T-helper 22 cell (primary cell): ENCODE data around the gene FAM187B.

Source experiments
- DNase-seq: peaks from one replicate; pipeline ENCODE4 v3.0.0-alpha.2; 2020; ENCODE audit warnings: low read depth

Gene FAM187B

DNA sequence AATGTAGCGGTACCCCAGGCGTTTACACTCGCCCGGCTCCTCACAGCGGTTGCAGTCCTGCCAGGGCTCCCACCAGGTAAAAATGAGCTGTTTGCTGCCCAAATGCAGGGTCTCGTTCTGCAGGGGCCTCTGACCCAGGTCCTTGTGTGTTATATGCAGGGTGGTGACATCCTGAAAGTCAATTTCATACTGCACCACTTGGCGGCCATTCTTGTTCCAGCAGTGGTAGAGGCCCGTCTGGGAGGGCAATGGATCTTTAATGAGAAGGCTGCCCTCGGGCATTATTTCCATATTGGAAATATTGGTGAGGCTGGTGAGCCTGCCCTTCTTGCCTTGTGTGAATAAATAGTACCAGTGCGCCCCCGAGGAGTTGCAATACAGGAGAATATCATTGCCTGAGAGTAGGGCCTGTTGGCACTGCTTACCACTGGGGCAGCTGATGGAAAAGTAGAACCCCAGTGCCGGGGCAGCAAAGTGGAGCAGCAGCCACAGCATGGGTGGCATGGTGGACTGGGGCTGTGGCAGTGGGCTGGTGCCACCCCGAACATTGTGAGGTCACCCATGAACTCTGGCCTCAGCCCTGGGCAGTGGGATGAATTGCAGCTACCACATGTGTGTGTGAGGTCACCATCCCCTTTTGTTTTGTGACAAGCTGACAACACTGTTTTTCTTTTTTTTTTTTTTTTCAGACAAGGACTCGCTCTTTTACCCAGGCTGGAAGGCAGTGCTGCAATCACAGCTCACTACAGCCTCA lies at the start of gene FAM187B:
Gene FAM187B, minus strand, starts transcription at position 563 of the 754 bp plus-strand sequence. Its CDS starts 59 bp downstream, at position 504.
- DNase-seq = no peak

DNA sequence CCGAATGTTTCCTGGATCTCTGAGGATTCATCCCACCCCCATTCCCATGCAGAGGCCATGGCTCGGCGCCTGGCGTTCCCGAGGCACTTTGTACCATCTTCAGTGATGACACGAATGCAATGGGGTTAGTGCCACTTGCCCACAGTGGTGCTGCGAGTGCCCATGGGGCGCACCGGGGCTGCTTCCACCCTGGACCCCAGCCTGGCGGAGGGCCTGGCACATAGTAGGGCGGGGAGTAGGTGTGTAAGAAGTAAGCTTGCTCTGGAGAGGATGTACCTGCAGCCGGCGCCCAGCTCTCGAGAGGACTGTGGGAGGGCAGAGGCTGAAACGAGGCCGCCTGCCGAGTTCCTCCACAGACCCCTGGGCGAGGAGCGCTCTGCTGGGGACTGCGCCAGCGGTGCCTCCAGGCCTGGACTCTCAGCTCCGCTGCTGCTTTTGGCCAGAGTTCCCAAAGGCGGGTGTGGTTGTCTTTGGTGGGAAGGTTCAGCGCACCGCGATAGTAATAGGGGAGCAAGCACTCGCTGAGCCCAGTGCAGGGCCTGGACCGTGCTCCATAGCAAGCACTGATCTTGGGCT lies 48.3 kb upstream of the FAM187B start:
- no peak for DNase-seq

DNA sequence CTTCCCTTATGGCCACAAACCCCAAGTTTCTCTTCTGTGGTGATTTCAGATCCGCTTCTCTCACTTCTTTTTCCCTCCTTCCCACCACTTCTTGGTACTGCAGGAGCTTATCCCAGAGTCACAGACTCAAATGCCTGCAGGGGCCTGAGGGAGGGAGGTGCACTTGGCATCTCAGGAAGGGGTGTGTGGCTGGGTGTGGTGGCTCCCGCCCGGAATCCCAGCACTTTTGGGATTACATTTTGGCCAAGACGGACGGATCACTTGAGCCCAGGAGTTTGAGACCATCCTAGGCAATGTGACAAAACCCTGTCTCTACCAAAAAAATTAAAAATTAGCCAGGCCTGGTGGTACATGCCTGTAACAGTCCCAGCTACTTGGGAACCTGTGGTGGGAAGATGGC lies 45.8 kb upstream of the FAM187B start:
- DNase-seq = no peak

- DNase-seq = no peak
Measured at GRCh38 chr19:35273686-35274259, 45.2 kb upstream of the FAM187B start.

GRCh38 chr19:35272954-35273649 lies 44.6 kb upstream of the FAM187B start:
- DNase-seq = no peak

DNA sequence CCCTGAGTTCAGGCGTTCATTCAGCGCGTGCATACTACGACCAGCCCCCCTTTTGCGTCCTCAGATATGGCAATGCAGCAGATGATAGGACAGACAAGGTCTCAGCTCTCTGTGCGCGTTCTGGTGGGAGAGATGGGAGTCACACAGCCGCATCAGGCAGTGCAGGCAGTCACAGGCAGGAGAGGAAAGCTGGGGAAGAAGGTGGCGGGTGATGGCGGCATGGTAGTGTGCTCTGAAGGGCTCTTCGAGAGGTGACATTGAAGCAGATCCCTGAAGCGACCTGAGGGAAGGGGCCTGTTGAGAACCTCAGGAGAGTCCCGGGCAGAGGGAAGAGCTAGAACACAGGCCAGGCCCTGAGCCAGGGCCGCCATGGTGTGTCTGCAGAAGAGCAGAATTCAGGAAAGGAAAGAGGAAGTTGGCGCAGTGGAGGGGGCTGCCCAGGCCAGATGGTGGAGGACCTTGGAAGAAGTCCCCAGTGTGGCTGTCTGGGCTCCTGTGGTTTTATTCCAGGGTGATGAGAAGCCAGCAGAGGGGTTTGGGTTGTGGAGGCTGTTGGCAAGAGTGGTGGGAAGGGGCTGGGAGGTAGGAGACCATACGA lies 43.7 kb upstream of the FAM187B start:
- DNase-seq = no peak

DNA sequence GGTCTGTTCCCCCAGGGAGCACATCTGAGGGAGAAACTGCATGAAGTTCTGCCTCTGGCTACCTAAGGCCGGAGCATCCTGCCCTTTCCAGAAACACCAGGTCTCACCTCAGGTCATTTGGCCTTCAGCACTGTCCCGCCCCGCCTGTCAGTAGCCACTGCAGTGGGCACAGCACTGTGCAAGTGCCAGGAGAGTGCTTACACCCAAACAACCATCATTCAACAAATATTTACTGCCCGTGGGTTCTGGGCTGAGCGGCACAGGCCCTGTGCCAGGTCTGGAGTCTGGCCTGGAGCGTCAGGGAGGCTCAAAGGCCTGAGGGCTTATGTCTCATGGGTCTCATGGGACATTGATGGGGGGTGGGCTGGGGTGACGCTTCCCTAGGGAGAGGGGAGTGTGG lies 43.0 kb upstream of the FAM187B start:
- no peak for DNase-seq

DNA sequence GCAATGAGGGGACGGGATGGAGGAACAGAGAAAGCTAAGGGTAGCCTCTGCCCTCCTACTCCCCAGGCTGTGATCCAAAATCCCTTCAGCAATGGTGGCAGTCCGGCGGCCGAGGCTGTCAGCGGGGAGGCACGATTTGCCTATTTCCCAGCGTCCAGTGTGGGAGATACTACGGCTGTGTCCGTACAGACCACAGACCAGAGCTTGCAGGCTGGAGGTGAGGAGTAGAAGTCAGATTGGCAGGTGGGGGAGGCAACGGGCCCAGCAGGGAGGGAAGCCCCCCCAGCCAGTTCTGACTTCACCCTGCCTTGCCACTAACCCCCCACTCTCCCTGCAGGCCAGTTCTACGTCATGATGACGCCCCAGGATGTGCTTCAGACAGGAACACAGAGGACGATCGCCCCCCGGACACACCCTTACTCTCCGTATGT lies 41.9 kb upstream of the FAM187B start:
- DNase-seq = no peak

- peak; percentile 56 for DNase-seq
Measured at GRCh38 chr19:35269438-35270117, 41.0 kb upstream of the FAM187B start.

DNA sequence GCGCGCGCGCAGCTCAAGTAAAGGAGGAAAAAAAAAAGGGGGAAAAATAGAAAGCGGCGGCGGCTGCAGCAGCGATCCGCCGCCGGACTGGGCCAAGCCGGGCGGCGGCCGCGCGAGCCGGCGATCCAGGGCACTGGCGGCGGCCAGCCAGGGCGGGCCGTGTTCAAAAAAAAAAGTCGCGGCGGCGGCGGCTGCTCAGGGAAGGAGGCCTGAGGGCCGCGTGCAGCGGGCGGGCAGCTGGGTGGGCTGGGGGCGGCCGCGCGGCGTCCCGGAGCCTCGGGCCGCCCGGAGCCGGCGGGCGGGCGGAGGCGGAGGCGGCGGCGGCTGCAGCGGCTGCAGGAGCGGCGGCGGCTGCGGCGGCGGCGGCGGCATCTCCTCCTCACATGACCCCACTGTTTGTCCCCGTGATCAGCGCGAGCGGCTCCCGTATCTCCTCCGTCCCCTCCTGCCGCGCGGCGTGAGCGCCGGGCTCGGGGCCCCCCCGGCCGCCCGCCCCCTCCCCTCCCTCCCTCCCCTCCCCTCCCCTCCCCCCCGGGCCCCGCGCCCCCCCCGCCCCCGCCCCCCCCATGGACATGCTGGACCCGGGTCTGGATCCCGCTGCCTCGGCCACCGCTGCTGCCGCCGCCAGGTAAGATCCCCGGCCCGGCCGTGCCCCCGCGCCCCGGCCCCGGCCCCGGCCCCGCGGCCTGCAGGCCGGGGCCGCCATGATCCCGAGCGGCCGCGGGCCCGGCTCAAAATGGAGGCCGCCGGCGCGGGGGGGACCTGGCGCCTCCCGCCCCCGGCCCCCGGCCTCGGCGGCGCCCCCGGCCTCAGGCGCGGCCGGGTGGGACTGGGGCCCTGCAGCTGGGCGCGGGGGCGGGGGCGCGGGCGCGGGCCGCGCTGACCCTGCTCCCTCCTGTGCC lies 40.2 kb upstream of the FAM187B start, which contains the start of gene USF2:
Gene USF2, plus strand, starts transcription at position 427 of the 902 bp plus-strand sequence. Its CDS starts 140 bp downstream, at position 567.
- peak; percentile 58 for DNase-seq

- DNase-seq = peak; percentile 55
Measured at GRCh38 chr19:35267818-35268535, 39.4 kb upstream of the FAM187B start.

- DNase-seq = peak; percentile 12
Measured at GRCh38 chr19:35267353-35267817, 38.8 kb upstream of the FAM187B start.

DNA sequence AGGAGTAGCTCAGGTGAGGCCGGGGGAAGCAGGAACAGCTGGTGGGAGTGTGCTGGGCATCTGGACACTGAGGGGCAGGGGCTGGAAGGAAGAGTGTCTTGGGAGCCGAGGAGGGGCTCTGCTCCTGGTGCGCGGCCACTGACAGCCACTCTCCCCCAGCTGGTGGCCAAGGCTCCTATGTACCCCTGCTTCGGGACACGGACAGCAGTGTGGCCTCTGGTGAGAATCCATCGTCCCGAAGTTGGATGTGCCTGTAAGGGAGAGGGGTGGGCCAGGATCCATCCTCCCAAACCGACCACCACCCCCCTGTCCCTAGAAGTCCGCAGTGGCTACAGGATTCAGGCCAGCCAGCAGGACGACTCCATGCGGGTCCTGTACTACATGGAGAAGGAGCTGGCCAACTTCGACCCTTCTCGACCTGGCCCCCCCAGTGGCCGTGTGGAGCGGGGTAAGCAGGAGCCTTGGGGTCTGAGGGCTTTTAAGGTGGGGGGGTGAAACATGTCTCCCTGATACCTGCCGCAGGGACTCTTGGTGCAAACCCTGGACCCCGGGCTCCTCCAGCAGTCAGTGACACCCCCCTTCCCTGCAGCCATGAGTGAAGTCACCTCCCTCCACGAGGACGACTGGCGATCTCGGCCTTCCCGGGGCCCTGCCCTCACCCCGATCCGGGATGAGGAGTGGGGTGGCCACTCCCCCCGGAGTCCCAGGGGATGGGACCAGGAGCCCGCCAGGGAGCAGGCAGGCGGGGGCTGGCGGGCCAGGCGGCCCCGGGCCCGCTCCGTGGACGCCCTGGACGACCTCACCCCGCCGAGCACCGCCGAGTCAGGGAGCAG lies 38.2 kb upstream of the FAM187B start:
- DNase-seq = no peak

GRCh38 chr19:35265900-35266519 lies 37.5 kb upstream of the FAM187B start:
- no peak for DNase-seq

GRCh38 chr19:35265126-35265899 lies 36.8 kb upstream of the FAM187B start:
- DNase-seq = no peak

DNA sequence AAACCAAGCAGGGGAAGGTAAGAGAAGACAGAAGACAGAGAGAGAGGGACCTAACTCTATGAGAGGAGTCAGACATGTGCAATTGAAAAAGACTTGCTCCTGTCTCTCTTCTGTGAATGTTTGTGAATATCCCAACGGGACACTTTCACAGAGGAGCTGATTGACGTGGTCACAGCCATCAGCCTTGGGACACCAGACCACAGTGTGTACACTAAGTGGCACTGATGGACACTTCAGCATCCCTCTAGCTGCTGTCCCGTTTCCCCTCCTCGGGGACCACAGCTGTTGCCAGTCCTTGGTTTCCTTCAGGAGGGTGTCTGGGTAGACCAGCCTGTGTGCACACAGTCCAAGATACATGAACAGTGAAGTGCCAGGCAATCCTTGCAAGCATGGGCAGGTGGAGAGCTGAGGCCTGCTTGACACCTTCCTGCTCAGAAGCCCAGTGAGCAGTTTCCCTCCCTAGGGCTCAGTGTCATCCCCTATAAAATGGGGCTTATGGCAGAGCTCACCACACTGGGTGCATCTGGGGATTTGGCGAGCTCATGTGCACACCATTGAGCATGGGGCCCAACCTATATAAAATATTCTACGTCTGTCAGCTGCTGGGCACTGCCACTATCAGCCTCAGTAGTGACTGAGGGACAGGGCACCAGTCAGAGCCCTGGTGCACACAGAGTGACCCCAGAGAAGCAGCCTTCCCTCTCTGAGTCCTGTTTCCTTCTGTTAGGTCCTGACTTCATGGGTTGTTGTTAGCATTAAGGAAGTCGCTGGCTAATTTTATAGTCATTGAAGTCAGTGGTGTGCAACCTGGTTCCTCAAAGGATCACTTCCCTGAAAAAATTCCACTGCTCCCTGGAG lies 36.0 kb upstream of the FAM187B start:
- DNase-seq = no peak
